ENCODE data around the gene FOXO3. TPM values are rescaled to one million over a fixed set of nuclear protein-coding genes. Genes with fewer than 3 reads are reported as not detected.

The FOXO3 gene
- total and polyA plus RNA-seq, 2 of the 8 experiments (the other 6 are each of a cell fraction or from before 2014, with no cell fraction given) = 13.1 to 19.3 TPM

DNA sequence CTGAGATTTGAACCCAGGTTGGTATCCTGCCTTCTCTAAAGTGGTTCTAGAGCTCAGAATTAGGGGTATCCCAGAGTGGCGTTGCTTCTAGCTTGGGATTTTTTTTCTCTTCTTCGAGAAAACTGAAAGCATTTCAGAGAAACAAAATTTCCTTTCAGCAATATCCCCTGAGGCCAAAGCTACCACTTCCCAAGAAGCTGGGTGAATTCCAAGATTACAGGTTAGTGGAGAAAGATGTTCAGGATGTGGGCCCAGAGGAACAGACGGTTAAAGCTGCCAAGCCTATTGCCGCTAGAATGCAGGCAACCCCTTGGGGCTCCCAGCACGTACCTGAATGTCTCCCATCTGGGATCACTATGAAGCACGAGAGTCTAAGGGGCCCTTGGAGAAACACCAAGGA lies 134.1 kb downstream of the FOXO3 start:
- no peak overlapping the region for H3K27ac ChIP-seq (ENCODE audit: low read depth, low read length)
- H2BK120ac ChIP-seq (replicated peaks; ENCODE audit: low read depth, low read length) = no peak overlapping the region
- H2AFZ ChIP-seq (ENCODE audit: low read length) = no peak overlapping the region
- no peak overlapping the region for H3K14ac ChIP-seq (ENCODE audit: insufficient read length)
- H4K91ac ChIP-seq (replicated peaks; ENCODE audit: insufficient read length, low read length) = no peak overlapping the region
- no peak overlapping the region for H2BK12ac ChIP-seq (ENCODE audit: low read depth, low read length)
- POLR2A ChIA-PET (ENCODE audit: partially characterized antibody) = interaction anchor here (0.9 kb wide), 1 partner anchor 11 kb away, joined by 3 read pairs; no protein-coding TSS in a partner anchor
- no peak overlapping the region for H2BK20ac ChIP-seq (ENCODE audit: low read length)
- H3K4me3 ChIP-seq (ENCODE audit: extremely low read depth in 1 of 4, insufficient read depth in 2 of 4, low read depth in 3 of 4, low read length in 4 of 4) = no peak overlapping the region
- no peaks in the 10 kb centered on the region for H3K79me2 ChIP-seq (ENCODE audit: control insufficient read depth in 1 of 2, insufficient read depth in 2 of 2, low read length in 2 of 2)
- no peak overlapping the region for H3K9ac ChIP-seq (replicated peaks in 1 of 4; ENCODE audit: extremely low read depth in 1 of 4, low read depth in 3 of 4, low read length in 3 of 4)
- no peaks in the 10 kb centered on the region for H4K20me1 ChIP-seq (replicated peaks in 1 of 2; ENCODE audit: control insufficient read depth in 1 of 2, insufficient read depth in 2 of 2, low read length in 2 of 2)
- no peak overlapping the region for H4K5ac ChIP-seq (ENCODE audit: insufficient read length, low read depth, low read length)
- H3K36me3 ChIP-seq (ENCODE audit: control insufficient read depth in 2 of 4, insufficient read depth in 4 of 4, low read length in 3 of 4) = no peaks in the 10 kb centered on the region
- FAIRE-seq (no peak), DNase-seq (ENCODE audit: low read depth in 1 of 2, low spot score in 2 of 2) (no peak)
- H3K23ac ChIP-seq (ENCODE audit: insufficient read length) = no peak overlapping the region
- H4K8ac ChIP-seq (ENCODE audit: extremely low read depth, insufficient read depth, low read length) = no peak overlapping the region
- no peaks in the 10 kb centered on the region; the same call in 1 of the 2 replicates for H3K23me2 ChIP-seq (ENCODE audit: low read depth, low read length)
- H3K4me2 ChIP-seq (ENCODE audit: insufficient read depth in 1 of 2, low read depth in 2 of 2, low read length in 2 of 2) = no peak overlapping the region
- H3K27me3 ChIP-seq (replicated peaks in 1 of 4; ENCODE audit: control insufficient read depth in 3 of 4, extremely low read depth in 1 of 4, insufficient read depth in 3 of 4, low read length in 3 of 4) = no peaks in the 10 kb centered on the region
- no peaks in the 10 kb centered on the region for H3K79me1 ChIP-seq (ENCODE audit: low read depth, low read length)
- WGBS, 2 experiments (ENCODE audit: extremely low coverage in 1 of 2, insufficient coverage in 1 of 2, insufficient read length in 1 of 2, insufficient replicate concordance in 2 of 2, low coverage in 1 of 2, low lambda C conversion rate in 2 of 2, missing lambda C conversion rate in 1 of 2) = 97% methylated on average over 6 of the region's 6 CpGs; no CpG with 5 or more reads in 1 of the 2 experiments
- H3K56ac ChIP-seq (replicated peaks; ENCODE audit: insufficient read length, low read depth, low read length) = no peak overlapping the region
- H2BK5ac ChIP-seq (ENCODE audit: low read depth, low read length) = no peak overlapping the region
- H2AK5ac ChIP-seq (ENCODE audit: low read depth, low read length) = no peak overlapping the region
- CTCF ChIA-PET (ENCODE audit: partially characterized antibody) = interaction anchor here (0.6 to 1.2 kb wide), 2 partner anchors 8 to 139 kb away, joined by 3 read pairs; no protein-coding TSS in a partner anchor
- H2BK15ac ChIP-seq (ENCODE audit: low read length) = no peak overlapping the region
- H3K18ac ChIP-seq (ENCODE audit: extremely low read depth, low read length) = no peak overlapping the region
- H3K4me1 ChIP-seq (replicated peaks in 1 of 4; ENCODE audit: control insufficient read depth in 3 of 4, insufficient read depth in 4 of 4, low read length in 3 of 4) = peaks cover 0 to 8% (median 3%) of the 10 kb centered on the region in 4 experiments; a peak in 4 of 7 replicates
- H3K4ac ChIP-seq (replicated peaks; ENCODE audit: insufficient read length, low read depth, low read length) = no peak overlapping the region
- H3K9me3 ChIP-seq (ENCODE audit: insufficient read depth in 2 of 2, low read depth in 1 of 2, low read length in 1 of 2) = no peaks in the 10 kb centered on the region
- TF ChIP-seq SRF (IDR thresholded peaks at IDR 0.05; ENCODE audit: low read depth, low read length) = no peak
- TF ChIP-seq TCF12 (IDR thresholded peaks at IDR 0.05; ENCODE audit: low read depth, low read length) = no peak
- TF ChIP-seq, protein P1, sequence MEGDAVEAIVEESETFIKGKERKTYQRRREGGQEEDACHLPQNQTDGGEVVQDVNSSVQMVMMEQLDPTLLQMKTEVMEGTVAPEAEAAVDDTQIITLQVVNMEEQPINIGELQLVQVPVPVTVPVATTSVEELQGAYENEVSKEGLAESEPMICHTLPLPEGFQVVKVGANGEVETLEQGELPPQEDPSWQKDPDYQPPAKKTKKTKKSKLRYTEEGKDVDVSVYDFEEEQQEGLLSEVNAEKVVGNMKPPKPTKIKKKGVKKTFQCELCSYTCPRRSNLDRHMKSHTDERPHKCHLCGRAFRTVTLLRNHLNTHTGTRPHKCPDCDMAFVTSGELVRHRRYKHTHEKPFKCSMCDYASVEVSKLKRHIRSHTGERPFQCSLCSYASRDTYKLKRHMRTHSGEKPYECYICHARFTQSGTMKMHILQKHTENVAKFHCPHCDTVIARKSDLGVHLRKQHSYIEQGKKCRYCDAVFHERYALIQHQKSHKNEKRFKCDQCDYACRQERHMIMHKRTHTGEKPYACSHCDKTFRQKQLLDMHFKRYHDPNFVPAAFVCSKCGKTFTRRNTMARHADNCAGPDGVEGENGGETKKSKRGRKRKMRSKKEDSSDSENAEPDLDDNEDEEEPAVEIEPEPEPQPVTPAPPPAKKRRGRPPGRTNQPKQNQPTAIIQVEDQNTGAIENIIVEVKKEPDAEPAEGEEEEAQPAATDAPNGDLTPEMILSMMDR (IDR thresholded peaks at IDR 0.05; ENCODE audit: control extremely low read depth in 1 of 3, insufficient read depth in 1 of 3, low read depth in 1 of 3, low read length in 3 of 3) = no peak
- TF ChIP-seq SIRT6 (IDR thresholded peaks at IDR 0.05; ENCODE audit: low read length) = no peak
- no peak for TF ChIP-seq CREB1 (IDR thresholded peaks at IDR 0.05)
- TF ChIP-seq GABPA (IDR thresholded peaks at IDR 0.05; ENCODE audit: borderline replicate concordance, insufficient read depth, low read length) = no peak
- TF ChIP-seq SUZ12 (IDR thresholded peaks at IDR 0.05; ENCODE audit: low read length) = no peak
- no peak for TF ChIP-seq BRCA1 (IDR thresholded peaks at IDR 0.05; ENCODE audit: low read depth, low read length)
- TF ChIP-seq KDM1A (IDR thresholded peaks at IDR 0.05; ENCODE audit: borderline replicate concordance, low read length) = no peak
- TF ChIP-seq ASH2L (IDR thresholded peaks at IDR 0.05; ENCODE audit: low read length) = no peak
- TF ChIP-seq, protein P2, sequence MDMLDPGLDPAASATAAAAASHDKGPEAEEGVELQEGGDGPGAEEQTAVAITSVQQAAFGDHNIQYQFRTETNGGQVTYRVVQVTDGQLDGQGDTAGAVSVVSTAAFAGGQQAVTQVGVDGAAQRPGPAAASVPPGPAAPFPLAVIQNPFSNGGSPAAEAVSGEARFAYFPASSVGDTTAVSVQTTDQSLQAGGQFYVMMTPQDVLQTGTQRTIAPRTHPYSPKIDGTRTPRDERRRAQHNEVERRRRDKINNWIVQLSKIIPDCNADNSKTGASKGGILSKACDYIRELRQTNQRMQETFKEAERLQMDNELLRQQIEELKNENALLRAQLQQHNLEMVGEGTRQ (IDR thresholded peaks at IDR 0.05; ENCODE audit: low read length) = no peak
- TF ChIP-seq HDAC6 (IDR thresholded peaks at IDR 0.05; ENCODE audit: low read depth, low read length) = no peak
